ENCODE measurements around the gene EIF3L. TPM values are rescaled to one million over a fixed set of nuclear protein-coding genes. Genes with fewer than 3 reads are reported as not detected.

EIF3L gene
- total and polyA plus RNA-seq, 2 of the 8 experiments (the other 6 are each of a cell fraction or from before 2014, with no cell fraction given), result 639 to 886 TPM

DNA sequence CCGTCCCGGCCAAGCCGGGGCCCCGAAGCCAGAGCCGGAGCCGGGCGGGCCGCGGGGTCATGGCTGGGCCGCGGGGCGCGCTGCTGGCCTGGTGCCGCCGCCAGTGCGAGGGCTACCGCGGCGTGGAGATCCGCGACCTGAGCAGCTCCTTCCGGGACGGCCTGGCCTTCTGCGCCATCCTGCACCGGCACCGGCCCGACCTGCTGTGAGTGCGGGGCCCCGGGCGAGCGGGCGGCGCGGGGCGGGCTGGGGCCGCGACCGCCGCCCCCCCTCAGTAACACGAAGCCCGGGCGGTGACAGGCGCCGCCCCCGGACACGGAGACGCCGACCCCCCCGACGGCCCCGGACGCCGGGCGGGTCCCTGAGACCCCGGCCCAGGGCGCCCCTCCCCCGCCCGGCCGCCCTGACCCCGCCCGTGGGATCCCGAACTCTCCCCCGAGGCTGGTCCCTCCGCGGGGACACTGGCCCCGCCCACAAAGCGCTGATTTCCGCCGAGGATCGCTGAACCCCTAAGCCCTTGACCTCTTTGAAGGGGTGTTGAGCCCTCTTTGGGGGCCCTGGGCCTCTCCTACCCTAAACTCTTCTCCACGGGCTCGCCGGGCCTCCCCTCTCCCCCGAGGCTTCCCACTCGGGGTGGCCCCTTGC lies 57.3 kb downstream of the EIF3L start:
- H3K14ac ChIP-seq (ENCODE audit: insufficient read length), result no peak overlapping the region
- no peak overlapping the region for H4K5ac ChIP-seq (ENCODE audit: insufficient read length, low read depth, low read length)
- H3K9me3 ChIP-seq (ENCODE audit: insufficient read depth in 2 of 2, low read depth in 1 of 2, low read length in 1 of 2), result no peaks in the 10 kb centered on the region
- H3K36me3 ChIP-seq (ENCODE audit: control insufficient read depth in 2 of 4, insufficient read depth in 4 of 4, low read length in 3 of 4), result no peaks in the 10 kb centered on the region
- no peak overlapping the region for H2AFZ ChIP-seq (ENCODE audit: low read length)
- no peak overlapping the region; the same call in 1 of the 2 replicates for H3K18ac ChIP-seq (ENCODE audit: extremely low read depth, low read length)
- POLR2A ChIA-PET (ENCODE audit: partially characterized antibody), result interaction anchor here (0.8 to 8.7 kb wide), 17 partner anchors 7 to 89 kb away, joined by 3 to 150 read pairs (median 4); partner anchors contain the start of gene ANKRD54
- H2AK5ac ChIP-seq (ENCODE audit: low read depth, low read length), result no peak overlapping the region; the same call in 1 of the 2 replicates
- H3K23me2 ChIP-seq (ENCODE audit: low read depth, low read length), result peaks cover 9% of the 10 kb centered on the region; the same call in 1 of the 2 replicates
- FAIRE-seq (no peak), DNase-seq (ENCODE audit: low read depth in 1 of 2, low spot score in 2 of 2) (peak in 1 of 2 experiments; percentile 61)
- no peaks in the 10 kb centered on the region for H3K27me3 ChIP-seq (replicated peaks in 1 of 4; ENCODE audit: control insufficient read depth in 3 of 4, extremely low read depth in 1 of 4, insufficient read depth in 3 of 4, low read length in 3 of 4)
- peaks cover 0 to 27% (median 21%) of the 10 kb centered on the region in 4 experiments; a peak in 6 of 7 replicates for H3K4me1 ChIP-seq (replicated peaks in 1 of 4; ENCODE audit: control insufficient read depth in 3 of 4, insufficient read depth in 4 of 4, low read length in 3 of 4)
- 4% methylated on average over 31 of the region's 75 CpGs; no CpG with 5 or more reads in 1 of the 2 experiments for WGBS, 2 experiments (ENCODE audit: extremely low coverage in 1 of 2, insufficient coverage in 1 of 2, insufficient read length in 1 of 2, insufficient replicate concordance in 2 of 2, low coverage in 1 of 2, low lambda C conversion rate in 2 of 2, missing lambda C conversion rate in 1 of 2)
- H3K9ac ChIP-seq (replicated peaks in 1 of 4; ENCODE audit: extremely low read depth in 1 of 4, low read depth in 3 of 4, low read length in 3 of 4), result peak overlapping the region; percentile 29 to 95 (median 57); a peak in 4 of 7 replicates
- no peak overlapping the region for H3K23ac ChIP-seq (ENCODE audit: insufficient read length)
- H4K20me1 ChIP-seq (replicated peaks in 1 of 2; ENCODE audit: control insufficient read depth in 1 of 2, insufficient read depth in 2 of 2, low read length in 2 of 2), result peaks cover 0 to 4% of the 10 kb centered on the region in 2 experiments
- H3K4me3 ChIP-seq (ENCODE audit: extremely low read depth in 1 of 4, insufficient read depth in 2 of 4, low read depth in 3 of 4, low read length in 4 of 4), result peak overlapping the region; percentile 45 to 74 (median 59)
- H3K56ac ChIP-seq (replicated peaks; ENCODE audit: insufficient read length, low read depth, low read length), result peak overlapping the region; percentile 86
- H4K8ac ChIP-seq (ENCODE audit: extremely low read depth, insufficient read depth, low read length), result no peak overlapping the region
- H3K79me1 ChIP-seq (ENCODE audit: low read depth, low read length), result peaks cover 9% of the 10 kb centered on the region
- H2BK15ac ChIP-seq (ENCODE audit: low read length), result no peak overlapping the region
- H4K91ac ChIP-seq (replicated peaks; ENCODE audit: insufficient read length, low read length), result no peak overlapping the region
- no peak overlapping the region for H2BK12ac ChIP-seq (ENCODE audit: low read depth, low read length)
- H2BK5ac ChIP-seq (ENCODE audit: low read depth, low read length), result no peak overlapping the region
- CTCF ChIA-PET (ENCODE audit: partially characterized antibody), result interaction anchor here (0.5 to 2.7 kb wide), 10 partner anchors 10 to 570 kb away, joined by 3 to 22 read pairs (median 4); no protein-coding TSS in a partner anchor
- H3K79me2 ChIP-seq (ENCODE audit: control insufficient read depth in 1 of 2, insufficient read depth in 2 of 2, low read length in 2 of 2), result peaks cover 0 to 12% of the 10 kb centered on the region in 2 experiments; a peak in 1 of 4 replicates
- no peak overlapping the region for H2BK120ac ChIP-seq (replicated peaks; ENCODE audit: low read depth, low read length)
- no peak overlapping the region for H3K27ac ChIP-seq (ENCODE audit: low read depth, low read length)
- H3K4ac ChIP-seq (replicated peaks; ENCODE audit: insufficient read length, low read depth, low read length), result no peak overlapping the region
- no peak overlapping the region for H2BK20ac ChIP-seq (ENCODE audit: low read length)
- H3K4me2 ChIP-seq (ENCODE audit: insufficient read depth in 1 of 2, low read depth in 2 of 2, low read length in 2 of 2), result peak overlapping the region; percentile 67 to 73
- TF ChIP-seq CBX5 (IDR thresholded peaks at IDR 0.05; ENCODE audit: low read depth, low read length), result no peak
- TF ChIP-seq, protein P1, sequence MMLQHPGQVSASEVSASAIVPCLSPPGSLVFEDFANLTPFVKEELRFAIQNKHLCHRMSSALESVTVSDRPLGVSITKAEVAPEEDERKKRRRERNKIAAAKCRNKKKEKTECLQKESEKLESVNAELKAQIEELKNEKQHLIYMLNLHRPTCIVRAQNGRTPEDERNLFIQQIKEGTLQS (IDR thresholded peaks at IDR 0.05; ENCODE audit: insufficient read depth, low read depth, low read length), result no peak
- TF ChIP-seq SIRT6 (IDR thresholded peaks at IDR 0.05; ENCODE audit: low read length), result no peak
- TF ChIP-seq POLR2AphosphoS5 (IDR thresholded peaks at IDR 0.05; ENCODE audit: low read depth, low read length), result no peak
- TF ChIP-seq TAF7 (optimal IDR thresholded peaks at IDR 0.05; ENCODE audit: borderline replicate concordance, low read depth, low read length), result no peak
- TF ChIP-seq, protein P2, sequence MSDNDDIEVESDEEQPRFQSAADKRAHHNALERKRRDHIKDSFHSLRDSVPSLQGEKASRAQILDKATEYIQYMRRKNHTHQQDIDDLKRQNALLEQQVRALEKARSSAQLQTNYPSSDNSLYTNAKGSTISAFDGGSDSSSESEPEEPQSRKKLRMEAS (IDR thresholded peaks at IDR 0.05), result no peak
- TF ChIP-seq, protein P3, sequence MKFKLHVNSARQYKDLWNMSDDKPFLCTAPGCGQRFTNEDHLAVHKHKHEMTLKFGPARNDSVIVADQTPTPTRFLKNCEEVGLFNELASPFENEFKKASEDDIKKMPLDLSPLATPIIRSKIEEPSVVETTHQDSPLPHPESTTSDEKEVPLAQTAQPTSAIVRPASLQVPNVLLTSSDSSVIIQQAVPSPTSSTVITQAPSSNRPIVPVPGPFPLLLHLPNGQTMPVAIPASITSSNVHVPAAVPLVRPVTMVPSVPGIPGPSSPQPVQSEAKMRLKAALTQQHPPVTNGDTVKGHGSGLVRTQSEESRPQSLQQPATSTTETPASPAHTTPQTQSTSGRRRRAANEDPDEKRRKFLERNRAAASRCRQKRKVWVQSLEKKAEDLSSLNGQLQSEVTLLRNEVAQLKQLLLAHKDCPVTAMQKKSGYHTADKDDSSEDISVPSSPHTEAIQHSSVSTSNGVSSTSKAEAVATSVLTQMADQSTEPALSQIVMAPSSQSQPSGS (IDR thresholded peaks at IDR 0.05; ENCODE audit: low read length), result no peak
- no peak for TF ChIP-seq TAF1 (IDR thresholded peaks at IDR 0.05; ENCODE audit: low read depth, low read length)
- no peak for TF ChIP-seq SAP30 (IDR thresholded peaks at IDR 0.05; ENCODE audit: insufficient read depth, insufficient replicate concordance, low read length)
- TF ChIP-seq CEBPB (IDR thresholded peaks at IDR 0.05; ENCODE audit: low read depth, low read length), result no peak
